Measurements from ENCODE around the gene SNRNP70.

DNA sequence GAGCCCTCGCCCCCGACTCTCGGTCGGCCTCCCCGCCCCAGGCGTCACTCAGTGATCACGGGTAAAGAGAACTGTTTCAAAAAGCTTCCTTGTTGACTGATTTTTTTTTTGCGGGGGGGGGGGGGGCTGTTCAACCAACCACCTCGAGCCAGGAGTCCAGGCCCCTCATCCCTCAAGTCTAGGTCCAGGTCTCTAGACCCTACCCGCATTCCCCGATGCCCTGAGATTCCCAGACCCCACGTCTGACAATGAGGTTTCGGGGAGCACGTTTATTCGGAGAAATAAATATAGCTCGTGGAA lies 65.6 kb downstream of the SNRNP70 start:
- TF ChIP-seq, protein P1, sequence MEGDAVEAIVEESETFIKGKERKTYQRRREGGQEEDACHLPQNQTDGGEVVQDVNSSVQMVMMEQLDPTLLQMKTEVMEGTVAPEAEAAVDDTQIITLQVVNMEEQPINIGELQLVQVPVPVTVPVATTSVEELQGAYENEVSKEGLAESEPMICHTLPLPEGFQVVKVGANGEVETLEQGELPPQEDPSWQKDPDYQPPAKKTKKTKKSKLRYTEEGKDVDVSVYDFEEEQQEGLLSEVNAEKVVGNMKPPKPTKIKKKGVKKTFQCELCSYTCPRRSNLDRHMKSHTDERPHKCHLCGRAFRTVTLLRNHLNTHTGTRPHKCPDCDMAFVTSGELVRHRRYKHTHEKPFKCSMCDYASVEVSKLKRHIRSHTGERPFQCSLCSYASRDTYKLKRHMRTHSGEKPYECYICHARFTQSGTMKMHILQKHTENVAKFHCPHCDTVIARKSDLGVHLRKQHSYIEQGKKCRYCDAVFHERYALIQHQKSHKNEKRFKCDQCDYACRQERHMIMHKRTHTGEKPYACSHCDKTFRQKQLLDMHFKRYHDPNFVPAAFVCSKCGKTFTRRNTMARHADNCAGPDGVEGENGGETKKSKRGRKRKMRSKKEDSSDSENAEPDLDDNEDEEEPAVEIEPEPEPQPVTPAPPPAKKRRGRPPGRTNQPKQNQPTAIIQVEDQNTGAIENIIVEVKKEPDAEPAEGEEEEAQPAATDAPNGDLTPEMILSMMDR (conservative IDR thresholded peaks at IDR 0.05 in 1 of 2, IDR thresholded peaks at IDR 0.05 in 1 of 2; ENCODE audit: low read depth in 1 of 2, low read length in 2 of 2): no peak
- TF ChIP-seq EZH2 (IDR thresholded peaks at IDR 0.05; ENCODE audit: low read length, missing control alignments): no peak
